ENCODE data around the gene HNF1A.
A peak's percentile ranks its signal among the peaks of the same experiment; 100 is the strongest.

HNF1A gene

GRCh38 chr12:120978296-120979219, at the start of gene HNF1A:
Gene HNF1A (plus strand): TSS chr12:120978543. CDS start chr12:120978769, 226 bp downstream.
- Histone ChIP-seq H3K4me3 (ENCODE audit: low read depth in 1 of 2, low read length in 2 of 2) (peak within 1 kb of the TSS; percentile 13 to 18), H3K9ac (ENCODE audit: low read length) (no peak within 1 kb of the TSS), H3K27ac (ENCODE audit: low read depth, low read length) (peak within 1 kb of the TSS; percentile 42), H3K4me1 (ENCODE audit: insufficient read depth, low read length) (peaks cover 9% of the 10 kb centered on the region), H3K36me3 (ENCODE audit: insufficient read depth, low read length) (no peaks in the 10 kb centered on the region), H3K27me3 (ENCODE audit: control insufficient read depth in 1 of 2, insufficient read depth in 2 of 2, low read length in 2 of 2) (no peaks in the 10 kb centered on the region), H3K9me3 (ENCODE audit: low read length) (no peaks in the 10 kb centered on the region)

- H3K9ac ChIP-seq (ENCODE audit: low read length): no peak overlapping the region
- H3K4me1 ChIP-seq (ENCODE audit: insufficient read depth, low read length): no peaks in the 10 kb centered on the region
- H3K27me3 ChIP-seq (ENCODE audit: control insufficient read depth in 1 of 2, insufficient read depth in 2 of 2, low read length in 2 of 2): no peaks in the 10 kb centered on the region
- no peaks in the 10 kb centered on the region for H3K9me3 ChIP-seq (ENCODE audit: low read length)
- no peaks in the 10 kb centered on the region for H3K36me3 ChIP-seq (ENCODE audit: insufficient read depth, low read length)
- H3K27ac ChIP-seq (ENCODE audit: low read depth, low read length): no peak overlapping the region
- no peak overlapping the region for H3K4me3 ChIP-seq (ENCODE audit: low read depth in 1 of 2, low read length in 2 of 2)
Measured at GRCh38 chr12:120928864-120929652, 49.3 kb upstream of the HNF1A start.

- Histone ChIP-seq H3K36me3 (ENCODE audit: insufficient read depth, low read length) (no peaks in the 10 kb centered on the region), H3K4me1 (ENCODE audit: insufficient read depth, low read length) (no peaks in the 10 kb centered on the region), H3K27ac (ENCODE audit: low read depth, low read length) (no peak overlapping the region), H3K27me3 (ENCODE audit: control insufficient read depth in 1 of 2, insufficient read depth in 2 of 2, low read length in 2 of 2) (no peaks in the 10 kb centered on the region), H3K9me3 (ENCODE audit: low read length) (no peaks in the 10 kb centered on the region), H3K9ac (ENCODE audit: low read length) (no peak overlapping the region), H3K4me3 (ENCODE audit: low read depth in 1 of 2, low read length in 2 of 2) (no peak overlapping the region)
Measured at GRCh38 chr12:120930032-120930431, 48.3 kb upstream of the HNF1A start.

- Histone ChIP-seq H3K4me1 (ENCODE audit: insufficient read depth, low read length) (no peaks in the 10 kb centered on the region), H3K27ac (ENCODE audit: low read depth, low read length) (no peak overlapping the region), H3K27me3 (ENCODE audit: control insufficient read depth in 1 of 2, insufficient read depth in 2 of 2, low read length in 2 of 2) (no peaks in the 10 kb centered on the region), H3K9ac (ENCODE audit: low read length) (no peak overlapping the region), H3K9me3 (ENCODE audit: low read length) (no peaks in the 10 kb centered on the region), H3K4me3 (ENCODE audit: low read depth in 1 of 2, low read length in 2 of 2) (no peak overlapping the region), H3K36me3 (ENCODE audit: insufficient read depth, low read length) (no peaks in the 10 kb centered on the region)
Measured at GRCh38 chr12:120932058-120932457, 46.3 kb upstream of the HNF1A start.

GRCh38 chr12:120932956-120933526, 45.3 kb upstream of the HNF1A start:
- Histone ChIP-seq H3K4me3 (ENCODE audit: low read depth in 1 of 2, low read length in 2 of 2) (no peak overlapping the region), H3K9ac (ENCODE audit: low read length) (no peak overlapping the region), H3K9me3 (ENCODE audit: low read length) (no peaks in the 10 kb centered on the region), H3K36me3 (ENCODE audit: insufficient read depth, low read length) (no peaks in the 10 kb centered on the region), H3K27ac (ENCODE audit: low read depth, low read length) (no peak overlapping the region), H3K4me1 (ENCODE audit: insufficient read depth, low read length) (no peaks in the 10 kb centered on the region), H3K27me3 (ENCODE audit: control insufficient read depth in 1 of 2, insufficient read depth in 2 of 2, low read length in 2 of 2) (no peaks in the 10 kb centered on the region)

GRCh38 chr12:120933786-120934185, 44.6 kb upstream of the HNF1A start:
- Histone ChIP-seq H3K4me3 (ENCODE audit: low read depth in 1 of 2, low read length in 2 of 2) (no peak overlapping the region), H3K36me3 (ENCODE audit: insufficient read depth, low read length) (no peaks in the 10 kb centered on the region), H3K27me3 (ENCODE audit: control insufficient read depth in 1 of 2, insufficient read depth in 2 of 2, low read length in 2 of 2) (no peaks in the 10 kb centered on the region)

GRCh38 chr12:120936197-120936596, 42.1 kb upstream of the HNF1A start:
- no peaks in the 10 kb centered on the region for H3K9me3 ChIP-seq (ENCODE audit: low read length)
- no peak overlapping the region for H3K4me3 ChIP-seq (ENCODE audit: low read depth in 1 of 2, low read length in 2 of 2)
- H3K4me1 ChIP-seq (ENCODE audit: insufficient read depth, low read length): no peaks in the 10 kb centered on the region
- H3K27me3 ChIP-seq (ENCODE audit: control insufficient read depth in 1 of 2, insufficient read depth in 2 of 2, low read length in 2 of 2): no peaks in the 10 kb centered on the region
- H3K9ac ChIP-seq (ENCODE audit: low read length): no peak overlapping the region
- H3K27ac ChIP-seq (ENCODE audit: low read depth, low read length): no peak overlapping the region
- H3K36me3 ChIP-seq (ENCODE audit: insufficient read depth, low read length): no peaks in the 10 kb centered on the region

More at GRCh38 chr12:120933786-120934185, 44.6 kb upstream of the HNF1A start:
- H3K9ac ChIP-seq (ENCODE audit: low read length): no peak overlapping the region
- H3K9me3 ChIP-seq (ENCODE audit: low read length): no peaks in the 10 kb centered on the region
- H3K4me1 ChIP-seq (ENCODE audit: insufficient read depth, low read length): no peaks in the 10 kb centered on the region
- H3K27ac ChIP-seq (ENCODE audit: low read depth, low read length): no peak overlapping the region

GRCh38 chr12:120938496-120938895, 39.8 kb upstream of the HNF1A start:
- Histone ChIP-seq H3K9ac (ENCODE audit: low read length) (no peak overlapping the region), H3K4me3 (ENCODE audit: low read depth in 1 of 2, low read length in 2 of 2) (no peak overlapping the region), H3K27me3 (ENCODE audit: control insufficient read depth in 1 of 2, insufficient read depth in 2 of 2, low read length in 2 of 2) (no peaks in the 10 kb centered on the region), H3K9me3 (ENCODE audit: low read length) (no peaks in the 10 kb centered on the region), H3K27ac (ENCODE audit: low read depth, low read length) (no peak overlapping the region), H3K36me3 (ENCODE audit: insufficient read depth, low read length) (no peaks in the 10 kb centered on the region), H3K4me1 (ENCODE audit: insufficient read depth, low read length) (no peaks in the 10 kb centered on the region)

GRCh38 chr12:120939523-120939922, 38.8 kb upstream of the HNF1A start:
- Histone ChIP-seq H3K4me1 (ENCODE audit: insufficient read depth, low read length) (no peaks in the 10 kb centered on the region), H3K9ac (ENCODE audit: low read length) (no peak overlapping the region), H3K9me3 (ENCODE audit: low read length) (no peaks in the 10 kb centered on the region), H3K4me3 (ENCODE audit: low read depth in 1 of 2, low read length in 2 of 2) (no peak overlapping the region), H3K27me3 (ENCODE audit: control insufficient read depth in 1 of 2, insufficient read depth in 2 of 2, low read length in 2 of 2) (no peaks in the 10 kb centered on the region), H3K27ac (ENCODE audit: low read depth, low read length) (no peak overlapping the region), H3K36me3 (ENCODE audit: insufficient read depth, low read length) (no peaks in the 10 kb centered on the region)

- H3K27ac ChIP-seq (ENCODE audit: low read depth, low read length): no peak overlapping the region
- H3K9ac ChIP-seq (ENCODE audit: low read length): no peak overlapping the region
- no peaks in the 10 kb centered on the region for H3K9me3 ChIP-seq (ENCODE audit: low read length)
- no peaks in the 10 kb centered on the region for H3K4me1 ChIP-seq (ENCODE audit: insufficient read depth, low read length)
- H3K4me3 ChIP-seq (ENCODE audit: low read depth in 1 of 2, low read length in 2 of 2): no peak overlapping the region
- H3K36me3 ChIP-seq (ENCODE audit: insufficient read depth, low read length): no peaks in the 10 kb centered on the region
- no peaks in the 10 kb centered on the region for H3K27me3 ChIP-seq (ENCODE audit: control insufficient read depth in 1 of 2, insufficient read depth in 2 of 2, low read length in 2 of 2)
Measured at GRCh38 chr12:120940006-120940405, 38.3 kb upstream of the HNF1A start.

- Histone ChIP-seq H3K9me3 (ENCODE audit: low read length) (no peaks in the 10 kb centered on the region), H3K36me3 (ENCODE audit: insufficient read depth, low read length) (no peaks in the 10 kb centered on the region), H3K4me3 (ENCODE audit: low read depth in 1 of 2, low read length in 2 of 2) (no peak overlapping the region), H3K9ac (ENCODE audit: low read length) (no peak overlapping the region), H3K4me1 (ENCODE audit: insufficient read depth, low read length) (no peaks in the 10 kb centered on the region), H3K27me3 (ENCODE audit: control insufficient read depth in 1 of 2, insufficient read depth in 2 of 2, low read length in 2 of 2) (no peaks in the 10 kb centered on the region), H3K27ac (ENCODE audit: low read depth, low read length) (no peak overlapping the region)
Measured at GRCh38 chr12:120940799-120941198, 37.5 kb upstream of the HNF1A start.
